ENCODE measurements around the gene LRMDA. TPM values are rescaled to one million over a fixed set of nuclear protein-coding genes. Genes with fewer than 3 reads are reported as not detected.
"Not testable (repeated sequence)": the region's sequence is repeated elsewhere in the genome, so short reads cannot be mapped to it uniquely, and the experiment has no call there.

The LRMDA gene
- total RNA-seq, 4 donors from 2014 or later: 0.76 to 6.4 (median 1.3) TPM

GRCh38 chr10:76583711-76584161 is 1152.3 kb downstream of the LRMDA start:
- WGBS, 2 donors: 24 to 33% methylated on average over 3 of the region's 3 CpGs
- intact Hi-C loops (cut with DNase I; ENCODE audit: low total_unique reads): no loop called here
- no peak for DNase-seq (ENCODE audit: low spot score in 2 of 2)

GRCh38 chr10:76584466-76584865 is 1153.0 kb downstream of the LRMDA start:
- H3K4me3 ChIP-seq (ENCODE audit: low read depth, poor library complexity, severe bottlenecking); intact Hi-C loops (cut with DNase I; ENCODE audit: low total_unique reads); DNase-seq (ENCODE audit: low spot score in 2 of 2): not testable (repeated sequence)
- 83 to 84% methylated on average over 9 of the region's 9 CpGs for WGBS, 2 donors

More at GRCh38 chr10:76583711-76584161, 1152.3 kb downstream of the LRMDA start:
- TF ChIP-seq CTCF (IDR thresholded peaks at IDR 0.05): no peak
- TF ChIP-seq POLR2A (IDR thresholded peaks at IDR 0.05): no peak
- H3K4me3 ChIP-seq (ENCODE audit: low read depth, poor library complexity, severe bottlenecking): no peak overlapping the region

MicroRNAs encoded within 50 kb of the gene (microRNA counts, 767-probe panel; counts per million panel counts)
- 0 to 358 counts per million in 2 donors for microRNA hsa-miR-606

Small RNAs within 50 kb of the gene (microRNA-seq; reads per million reads assigned to microRNA genes)
- gene MIR606 (ENCODE audit: borderline number of aligned reads in 1 of 2, borderline replicate concordance in 2 of 2): 0 reads per million in 2 donors

Other genes with a start within 250 kb of the LRMDA start
- 100 to 1,000 TPM; 121 to 145 (median 140) TPM for gene VDAC2, start 220.8 kb upstream of the LRMDA start, total RNA-seq
- gene COMTD1, start 195.7 kb upstream of the LRMDA start, total RNA-seq: 100 to 1,000 TPM in 1 of 4 donors, 10 to 100 TPM in 3; 57.1 to 115 (median 71.5) TPM
- gene ZNF503, start 29.9 kb upstream of the LRMDA start, total RNA-seq: 1 to 10 TPM; 4.8 to 8.6 (median 7.4) TPM